GM18511 (cell line): ENCODE measurements around the gene TCERG1.

Source experiments
- ATAC-seq: cut with Tn5 transposase; IDR thresholded peaks from one replicate; pipeline ENCODE4 v1.9.1; 2021; ENCODE audit warnings: mild to moderate bottlenecking, moderate library complexity; ENCODE audit not compliant: unreplicated experiment

Gene TCERG1

GRCh38 chr5:146451411-146451810, 4.3 kb downstream of the TCERG1 start:
- ATAC-seq = no peak

- ATAC-seq = no peak
These were observed 10.3 kb downstream of the TCERG1 start for GRCh38 chr5:146457431-146457830.

- ATAC-seq = no peak
These were observed 11.8 kb downstream of the TCERG1 start for GRCh38 chr5:146458894-146459293.

GRCh38 chr5:146461319-146461718, 14.2 kb downstream of the TCERG1 start:
- no peak for ATAC-seq

- ATAC-seq = no peak
These were observed 16.3 kb downstream of the TCERG1 start for GRCh38 chr5:146463446-146463845.

GRCh38 chr5:146466521-146467349, 19.6 kb downstream of the TCERG1 start:
- no peak for ATAC-seq

GRCh38 chr5:146467760-146468159, 20.6 kb downstream of the TCERG1 start:
- ATAC-seq = no peak

- ATAC-seq = no peak
These were observed 26.9 kb downstream of the TCERG1 start for GRCh38 chr5:146474065-146474464.

GRCh38 chr5:146475190-146475780, 28.2 kb downstream of the TCERG1 start:
- ATAC-seq = no peak

GRCh38 chr5:146475906-146476305, 28.8 kb downstream of the TCERG1 start:
- no peak for ATAC-seq

GRCh38 chr5:146482775-146483174, 35.6 kb downstream of the TCERG1 start:
- no peak for ATAC-seq

GRCh38 chr5:146484714-146485391, 37.7 kb downstream of the TCERG1 start:
- no peak for ATAC-seq

- ATAC-seq = no peak
These were observed 43.1 kb downstream of the TCERG1 start for GRCh38 chr5:146490089-146490843.

- no peak for ATAC-seq
These were observed 47.5 kb downstream of the TCERG1 start for GRCh38 chr5:146494656-146495055.

- no peak for ATAC-seq
These were observed 52.5 kb downstream of the TCERG1 start for GRCh38 chr5:146499680-146500079.

- no peak for ATAC-seq
These were observed 60.3 kb downstream of the TCERG1 start for GRCh38 chr5:146507428-146507827.

GRCh38 chr5:146510559-146511125, 63.5 kb downstream of the TCERG1 start:
- ATAC-seq = no peak

GRCh38 chr5:146513462-146513861, 66.3 kb downstream of the TCERG1 start:
- ATAC-seq = no peak

GRCh38 chr5:146514575-146514974, 67.4 kb downstream of the TCERG1 start:
- ATAC-seq = no peak

GRCh38 chr5:146515473-146516150, 68.5 kb downstream of the TCERG1 start:
- ATAC-seq = no peak
